ENCODE results near the gene NECAB3. TPM values are rescaled to one million over a fixed set of nuclear protein-coding genes. Genes with fewer than 3 reads are reported as not detected.

Gene NECAB3, protein sequence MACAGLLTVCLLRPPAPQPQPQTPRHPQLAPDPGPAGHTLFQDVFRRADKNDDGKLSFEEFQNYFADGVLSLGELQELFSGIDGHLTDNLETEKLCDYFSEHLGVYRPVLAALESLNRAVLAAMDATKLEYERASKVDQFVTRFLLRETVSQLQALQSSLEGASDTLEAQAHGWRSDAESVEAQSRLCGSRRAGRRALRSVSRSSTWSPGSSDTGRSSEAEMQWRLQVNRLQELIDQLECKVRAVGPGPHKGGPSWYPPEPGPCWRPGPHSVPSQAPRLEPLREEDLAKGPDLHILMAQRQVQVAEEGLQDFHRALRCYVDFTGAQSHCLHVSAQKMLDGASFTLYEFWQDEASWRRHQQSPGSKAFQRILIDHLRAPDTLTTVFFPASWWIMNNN
- total RNA-seq (2022; extraction: Qiagen RNA extraction; ENCODE audit: low read depth) = 8.5 to 15.1 TPM (median 14.4 TPM) in 5 replicates

GRCh38 chr20:33674294-33675135, at the start of gene NECAB3:
Gene NECAB3, minus strand, starts transcription at chr20:33674428. Its CDS starts 76 bp downstream, at chr20:33674352.

GRCh38 chr20:33719989-33720709, 45.9 kb upstream of the NECAB3 start, which contains the start of gene PXMP4:
Gene PXMP4, minus strand, starts transcription at chr20:33720310. Its CDS starts 103 bp downstream, at chr20:33720207.

GRCh38 chr20:33686100-33686983, 12.1 kb upstream of the NECAB3 start, which contains the start of gene E2F1:
Gene E2F1, minus strand, starts transcription at chr20:33686385. Its CDS starts 121 bp downstream, at chr20:33686264.

GRCh38 chr20:33666293-33667244, 7.7 kb downstream of the NECAB3 start, which contains the start of gene ACTL10:
Gene ACTL10, plus strand, starts transcription at chr20:33666943. Its CDS starts 555 bp downstream, at chr20:33667498.

GRCh38 chr20:33662172-33662571, 12.1 kb downstream of the NECAB3 start, which contains the start of gene C20orf144:
Gene C20orf144, plus strand, starts transcription at chr20:33662327. Its CDS starts 19 bp downstream, at chr20:33662346.

Other genes starting within 250 kb of the NECAB3 start
- gene SNTA1, start 230.7 kb downstream of the NECAB3 start, total RNA-seq (2022; extraction: Qiagen RNA extraction; ENCODE audit: low read depth) = 7.9 to 12.8 TPM (median 12.3 TPM) in 5 replicates
- gene CBFA2T2, start 184.3 kb downstream of the NECAB3 start, total RNA-seq (2022; extraction: Qiagen RNA extraction; ENCODE audit: low read depth) = 3.8 to 7.4 TPM (median 6.3 TPM) in 5 replicates
- 0.07 to 0.13 TPM (median 0.09 TPM) in 4 of 5 replicates, not detected in the other for gene C20orf144, start 12.1 kb downstream of the NECAB3 start, total RNA-seq (2022; extraction: Qiagen RNA extraction; ENCODE audit: low read depth)
- not detected in 5 replicates for gene ACTL10, start 7.5 kb downstream of the NECAB3 start, total RNA-seq (2022; extraction: Qiagen RNA extraction; ENCODE audit: low read depth)
- gene E2F1, start 12.0 kb upstream of the NECAB3 start, total RNA-seq (2022; extraction: Qiagen RNA extraction; ENCODE audit: low read depth) = 21.9 to 33.6 TPM (median 32.9 TPM) in 5 replicates
- 4.4 to 7.1 TPM (median 6.3 TPM) in 5 replicates for gene PXMP4, start 45.9 kb upstream of the NECAB3 start, total RNA-seq (2022; extraction: Qiagen RNA extraction; ENCODE audit: low read depth)
- 2.7 to 4.2 TPM (median 4.0 TPM) in 5 replicates for gene ZNF341, start 57.6 kb upstream of the NECAB3 start, total RNA-seq (2022; extraction: Qiagen RNA extraction; ENCODE audit: low read depth)
- gene CHMP4B, start 136.9 kb upstream of the NECAB3 start, total RNA-seq (2022; extraction: Qiagen RNA extraction; ENCODE audit: low read depth) = 183 to 211 TPM (median 188 TPM) in 5 replicates

All from A549 treated with RU486 at 1 μM for 4 hours (cell line).